Measurements from ENCODE around the gene TENT5C.

DNA sequence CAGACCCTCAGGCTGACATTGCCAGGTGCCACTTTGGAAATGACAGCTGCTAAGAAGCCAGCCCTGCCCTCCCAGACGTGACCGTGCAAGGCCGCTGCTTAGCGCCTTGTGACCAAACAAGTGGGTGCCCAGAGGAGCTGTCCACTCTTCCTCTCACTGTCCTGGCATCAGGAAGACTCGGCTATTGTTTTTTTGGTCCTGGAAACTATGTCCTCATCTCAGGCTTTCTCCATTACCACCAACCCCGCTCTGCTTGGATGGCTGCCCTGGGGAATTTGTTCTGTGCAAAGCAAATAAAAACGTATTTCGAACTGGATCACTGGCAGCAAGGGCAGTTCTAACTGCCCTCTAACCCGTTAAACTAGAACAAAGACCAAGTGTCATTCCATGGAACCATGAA is 13.7 kb upstream of the TENT5C start:
- TF ChIP-seq POLR2A (IDR thresholded peaks at IDR 0.05; ENCODE audit: control extremely low read depth in 1 of 2, low read depth in 2 of 2, low read length in 2 of 2) (no peak), SUZ12 (IDR thresholded peaks at IDR 0.05; ENCODE audit: low read length) (no peak), TAF1 (IDR thresholded peaks at IDR 0.05; ENCODE audit: low read depth, low read length) (no peak), MAFK (IDR thresholded peaks at IDR 0.05; ENCODE audit: low read depth, low read length) (no peak), SP1 (IDR thresholded peaks at IDR 0.05; ENCODE audit: low read depth, low read length) (no peak), JUND (IDR thresholded peaks at IDR 0.05; ENCODE audit: low read length) (no peak), EZH2 (IDR thresholded peaks at IDR 0.05; ENCODE audit: low read depth, low read length, severe bottlenecking) (no peak), ASH2L (IDR thresholded peaks at IDR 0.05; ENCODE audit: low read length) (no peak), CREB1 (IDR thresholded peaks at IDR 0.05) (no peak)
- TF ChIP-seq, protein P1, sequence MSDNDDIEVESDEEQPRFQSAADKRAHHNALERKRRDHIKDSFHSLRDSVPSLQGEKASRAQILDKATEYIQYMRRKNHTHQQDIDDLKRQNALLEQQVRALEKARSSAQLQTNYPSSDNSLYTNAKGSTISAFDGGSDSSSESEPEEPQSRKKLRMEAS (IDR thresholded peaks at IDR 0.05), result no peak
- TF ChIP-seq, protein P2, sequence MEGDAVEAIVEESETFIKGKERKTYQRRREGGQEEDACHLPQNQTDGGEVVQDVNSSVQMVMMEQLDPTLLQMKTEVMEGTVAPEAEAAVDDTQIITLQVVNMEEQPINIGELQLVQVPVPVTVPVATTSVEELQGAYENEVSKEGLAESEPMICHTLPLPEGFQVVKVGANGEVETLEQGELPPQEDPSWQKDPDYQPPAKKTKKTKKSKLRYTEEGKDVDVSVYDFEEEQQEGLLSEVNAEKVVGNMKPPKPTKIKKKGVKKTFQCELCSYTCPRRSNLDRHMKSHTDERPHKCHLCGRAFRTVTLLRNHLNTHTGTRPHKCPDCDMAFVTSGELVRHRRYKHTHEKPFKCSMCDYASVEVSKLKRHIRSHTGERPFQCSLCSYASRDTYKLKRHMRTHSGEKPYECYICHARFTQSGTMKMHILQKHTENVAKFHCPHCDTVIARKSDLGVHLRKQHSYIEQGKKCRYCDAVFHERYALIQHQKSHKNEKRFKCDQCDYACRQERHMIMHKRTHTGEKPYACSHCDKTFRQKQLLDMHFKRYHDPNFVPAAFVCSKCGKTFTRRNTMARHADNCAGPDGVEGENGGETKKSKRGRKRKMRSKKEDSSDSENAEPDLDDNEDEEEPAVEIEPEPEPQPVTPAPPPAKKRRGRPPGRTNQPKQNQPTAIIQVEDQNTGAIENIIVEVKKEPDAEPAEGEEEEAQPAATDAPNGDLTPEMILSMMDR (IDR thresholded peaks at IDR 0.05; ENCODE audit: control extremely low read depth in 1 of 3, insufficient read depth in 1 of 3, low read depth in 1 of 3, low read length in 3 of 3), result no peak
- TF ChIP-seq, protein P3, sequence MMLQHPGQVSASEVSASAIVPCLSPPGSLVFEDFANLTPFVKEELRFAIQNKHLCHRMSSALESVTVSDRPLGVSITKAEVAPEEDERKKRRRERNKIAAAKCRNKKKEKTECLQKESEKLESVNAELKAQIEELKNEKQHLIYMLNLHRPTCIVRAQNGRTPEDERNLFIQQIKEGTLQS (IDR thresholded peaks at IDR 0.05; ENCODE audit: insufficient read depth, low read depth, low read length), result no peak
